ENCODE measurements around the gene TRAPPC10.

DNA sequence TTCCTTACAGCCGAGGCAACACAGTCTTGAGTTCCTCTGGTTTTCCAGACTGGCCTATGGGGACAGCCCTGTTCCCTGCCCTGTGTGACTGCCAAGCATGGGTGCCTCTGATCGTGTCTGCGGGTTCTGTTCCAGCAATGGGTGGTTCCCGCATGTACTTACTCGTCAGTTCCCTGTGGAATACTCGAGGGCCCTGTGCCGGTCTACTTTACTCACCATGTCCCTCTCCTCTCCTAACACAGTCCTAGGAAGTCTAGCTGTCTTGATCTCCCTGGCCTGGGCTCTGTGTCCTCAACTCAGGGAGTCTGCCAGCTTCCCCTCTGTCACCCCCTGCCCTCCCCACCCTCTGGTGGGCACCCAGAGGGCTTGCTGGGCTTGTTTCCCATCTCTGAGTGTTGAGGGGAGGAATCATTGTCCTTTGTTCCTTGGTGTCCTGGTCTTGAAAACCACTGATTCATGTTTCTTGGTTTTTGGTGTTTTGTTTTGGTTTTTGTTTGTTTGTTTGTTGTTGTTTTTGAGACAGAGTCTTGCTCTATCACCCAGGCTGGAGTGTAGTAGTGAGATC, 36.0 kb downstream of the TRAPPC10 start:
- no peak for TF ChIP-seq POLR2A (IDR thresholded peaks at IDR 0.05)
- TF ChIP-seq, protein P1, sequence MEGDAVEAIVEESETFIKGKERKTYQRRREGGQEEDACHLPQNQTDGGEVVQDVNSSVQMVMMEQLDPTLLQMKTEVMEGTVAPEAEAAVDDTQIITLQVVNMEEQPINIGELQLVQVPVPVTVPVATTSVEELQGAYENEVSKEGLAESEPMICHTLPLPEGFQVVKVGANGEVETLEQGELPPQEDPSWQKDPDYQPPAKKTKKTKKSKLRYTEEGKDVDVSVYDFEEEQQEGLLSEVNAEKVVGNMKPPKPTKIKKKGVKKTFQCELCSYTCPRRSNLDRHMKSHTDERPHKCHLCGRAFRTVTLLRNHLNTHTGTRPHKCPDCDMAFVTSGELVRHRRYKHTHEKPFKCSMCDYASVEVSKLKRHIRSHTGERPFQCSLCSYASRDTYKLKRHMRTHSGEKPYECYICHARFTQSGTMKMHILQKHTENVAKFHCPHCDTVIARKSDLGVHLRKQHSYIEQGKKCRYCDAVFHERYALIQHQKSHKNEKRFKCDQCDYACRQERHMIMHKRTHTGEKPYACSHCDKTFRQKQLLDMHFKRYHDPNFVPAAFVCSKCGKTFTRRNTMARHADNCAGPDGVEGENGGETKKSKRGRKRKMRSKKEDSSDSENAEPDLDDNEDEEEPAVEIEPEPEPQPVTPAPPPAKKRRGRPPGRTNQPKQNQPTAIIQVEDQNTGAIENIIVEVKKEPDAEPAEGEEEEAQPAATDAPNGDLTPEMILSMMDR (IDR thresholded peaks at IDR 0.05), result no peak
